SK-N-SH (cell line): ENCODE results near the gene RAB3B.

Experiments
- EZH2phosphoT487 ChIP-seq: fragments of 200-600 bp; sonication (generic); IDR thresholded peaks from 2 replicates; pipeline ENCODE4 v1.6.1; 2017; ENCODE audit warnings: low read depth, mixed run types, mild to moderate bottlenecking, antibody characterized with exemption, moderate library complexity, borderline replicate concordance
- RFX5 ChIP-seq: IDR thresholded peaks from 2 replicates; pipeline ENCODE4 v1.6.1; 2012; ENCODE audit warnings: mild to moderate bottlenecking, improper control_type of control experiment, low read length
- TAF1 ChIP-seq: IDR thresholded peaks from 2 replicates; pipeline ENCODE4 v1.6.1; 2012; ENCODE audit warnings: low read depth, mild to moderate bottlenecking, low read length, moderate library complexity, borderline replicate concordance
- TF ChIP-seq, protein P1 (sequence below): fragments of 200-600 bp; sonication (generic); IDR thresholded peaks from 2 replicates; pipeline ENCODE4 v1.6.1; 2017; ENCODE audit warnings: antibody characterized with exemption, mild to moderate bottlenecking, moderate library complexity

DNA sequence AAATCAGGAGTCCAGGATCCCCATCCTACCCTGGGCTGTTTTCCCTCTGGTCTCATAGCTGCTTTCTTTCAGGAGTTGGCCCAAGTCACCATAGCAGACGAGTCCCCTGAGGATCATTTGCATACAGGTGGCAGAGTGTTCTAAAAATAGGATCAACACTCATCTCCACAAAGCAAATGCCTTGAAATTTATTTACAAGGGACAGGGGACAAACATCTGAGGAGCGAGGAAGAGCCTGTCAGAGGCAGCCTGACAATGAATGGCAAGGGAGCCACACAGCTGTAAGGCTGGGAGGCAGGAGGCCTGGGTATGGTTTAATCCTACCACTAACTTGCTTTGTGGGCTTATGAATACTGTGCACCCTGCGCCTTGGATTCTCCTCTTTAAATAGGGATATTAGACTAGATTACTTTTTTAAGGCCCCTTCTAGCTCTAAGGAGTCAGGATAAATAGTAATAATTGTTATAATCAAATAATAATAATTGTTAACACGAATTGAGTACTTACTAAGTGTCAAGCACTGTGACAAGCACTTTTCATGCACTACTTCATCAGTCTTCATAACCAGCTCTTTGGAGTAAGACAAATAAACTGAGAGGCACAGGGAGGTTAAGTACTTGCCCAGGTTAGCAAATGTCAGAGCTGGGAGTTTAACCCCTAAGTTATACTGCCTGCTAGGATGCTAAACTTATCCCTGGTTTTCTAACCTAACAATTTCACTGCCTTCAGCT, 34.5 kb downstream of the RAB3B start:
- TF ChIP-seq EZH2phosphoT487 (no peak), RFX5 (no peak), TAF1 (no peak)
- TF ChIP-seq, protein P1, sequence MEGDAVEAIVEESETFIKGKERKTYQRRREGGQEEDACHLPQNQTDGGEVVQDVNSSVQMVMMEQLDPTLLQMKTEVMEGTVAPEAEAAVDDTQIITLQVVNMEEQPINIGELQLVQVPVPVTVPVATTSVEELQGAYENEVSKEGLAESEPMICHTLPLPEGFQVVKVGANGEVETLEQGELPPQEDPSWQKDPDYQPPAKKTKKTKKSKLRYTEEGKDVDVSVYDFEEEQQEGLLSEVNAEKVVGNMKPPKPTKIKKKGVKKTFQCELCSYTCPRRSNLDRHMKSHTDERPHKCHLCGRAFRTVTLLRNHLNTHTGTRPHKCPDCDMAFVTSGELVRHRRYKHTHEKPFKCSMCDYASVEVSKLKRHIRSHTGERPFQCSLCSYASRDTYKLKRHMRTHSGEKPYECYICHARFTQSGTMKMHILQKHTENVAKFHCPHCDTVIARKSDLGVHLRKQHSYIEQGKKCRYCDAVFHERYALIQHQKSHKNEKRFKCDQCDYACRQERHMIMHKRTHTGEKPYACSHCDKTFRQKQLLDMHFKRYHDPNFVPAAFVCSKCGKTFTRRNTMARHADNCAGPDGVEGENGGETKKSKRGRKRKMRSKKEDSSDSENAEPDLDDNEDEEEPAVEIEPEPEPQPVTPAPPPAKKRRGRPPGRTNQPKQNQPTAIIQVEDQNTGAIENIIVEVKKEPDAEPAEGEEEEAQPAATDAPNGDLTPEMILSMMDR: no peak
